T-cell (primary cell): ENCODE data around the gene MAP7D2. TPM values are rescaled to one million over a fixed set of nuclear protein-coding genes. Genes with fewer than 3 reads are reported as not detected.

ENCODE experiments used
- ATAC-seq, 4 experiments: fragments of 200-7000 bp in 3 of 4; fragments of 150-1000 bp in 1 of 4; cut with Tn5 transposase; replicated peaks in 1 of 4; 1 replicate in 3 of 4; 2 replicates in 1 of 4; pipeline ENCODE4 v1.10.0; 2021; ENCODE audit warnings: moderate library complexity in 3 of 4, mild to moderate bottlenecking in 2 of 4, moderate number of reproducible peaks in 1 of 4
- CTCF ChIA-PET, 2 donors: fragments of 300-600 bp; sonication (Branson Sonifier 250); formaldehyde crosslinking; loops; one replicate each; lab custom pipeline; 2022; ENCODE audit warnings: antibody characterized with exemption in 2 of 2; lab: Charles Lee
- POLR2A ChIA-PET, 2 donors: fragments of 300-600 bp; sonication (Branson Sonifier 250); formaldehyde crosslinking; loops; one replicate each; lab custom pipeline; 2022; ENCODE audit warnings: antibody characterized with exemption in 2 of 2; lab: Charles Lee
- DNase-seq, 35 experiments: peaks; one replicate each; pipeline versions ENCODE4 v3.0.0 to v3.0.0-alpha.2; 2013 to 2023
- H3K27ac ChIP-seq: one replicate; pipeline ENCODE4 v1.5.1; 2013; ENCODE audit warnings: low read length
- H3K27me3 ChIP-seq, 2 experiments: replicated peaks in 1 of 2; 1 replicate in 1 of 2; 2 replicates in 1 of 2; pipeline versions ENCODE4 v1.6.1 to v1.7.0; 2013; ENCODE audit warnings: low read length in 1 of 2, mixed read lengths in 1 of 2; ENCODE audit not compliant: control insufficient read depth in 2 of 2, insufficient read depth in 2 of 2; ENCODE audit errors: extremely low read depth in 1 of 2
- H3K36me3 ChIP-seq, 2 donors: 1 replicate in 1 of 2; 2 replicates in 1 of 2; pipeline versions ENCODE4 v1.6.1 to v1.7.0; 2013; ENCODE audit warnings: low read length in 1 of 2; ENCODE audit not compliant: control insufficient read depth in 2 of 2, insufficient read depth in 1 of 2; ENCODE audit errors: extremely low read depth in 1 of 2
- H3K4me1 ChIP-seq, 2 experiments: 1 replicate in 1 of 2; 2 replicates in 1 of 2; pipeline versions ENCODE4 v1.6.1 to v1.7.0; 2013; ENCODE audit warnings: low read length in 2 of 2, mixed read lengths in 1 of 2; ENCODE audit not compliant: insufficient read depth in 2 of 2, control insufficient read depth in 1 of 2; ENCODE audit errors: extremely low read depth in 1 of 2
- H3K4me3 ChIP-seq, 2 donors: 1 replicate in 1 of 2; 2 replicates in 1 of 2; pipeline versions ENCODE4 v1.5.1 to v1.7.0; 2013; ENCODE audit warnings: mild to moderate bottlenecking in 2 of 2, low read length in 1 of 2, moderate library complexity in 1 of 2; ENCODE audit not compliant: control insufficient read depth in 1 of 2; ENCODE audit errors: extremely low read depth in 1 of 2
- H3K9me3 ChIP-seq: 2 replicates; pipeline ENCODE4 v1.7.0; 2013
- H3K27ac Mint-ChIP-seq, 2 donors: one replicate each; pipeline ENCODE4 v1.8.0; 2020 to 2021; ENCODE audit warnings: mild to moderate bottlenecking in 2 of 2, mixed read lengths in 2 of 2
- H3K27me3 Mint-ChIP-seq, 2 donors: one replicate each; pipeline ENCODE4 v1.8.0; 2021 to 2022; ENCODE audit warnings: mixed read lengths in 2 of 2
- H3K36me3 Mint-ChIP-seq: one replicate; pipeline ENCODE4 v1.8.0; 2021; ENCODE audit warnings: mixed read lengths
- H3K4me1 Mint-ChIP-seq, 3 donors: one replicate each; pipeline ENCODE4 v1.8.0; 2020 to 2022; ENCODE audit warnings: mixed read lengths in 3 of 3, mild to moderate bottlenecking in 1 of 3
- H3K4me3 Mint-ChIP-seq, 3 donors: one replicate each; pipeline ENCODE4 v1.8.0; 2020 to 2022; ENCODE audit warnings: mild to moderate bottlenecking in 3 of 3, mixed read lengths in 3 of 3, moderate library complexity in 3 of 3
- H3K9me3 Mint-ChIP-seq, 3 donors: one replicate each; pipeline ENCODE4 v1.8.0; 2020 to 2022; ENCODE audit warnings: mixed read lengths in 3 of 3
- WGBS: methylation state at CpG from one replicate; pipeline ENCODE4 v1.1.5; 2013; ENCODE audit warnings: missing lambda C conversion rate; ENCODE audit not compliant: insufficient coverage; 5-methylcytosine and 5-hydroxymethylcytosine counted together
- total RNA-seq, 35 experiments: library from RNA in 6 of 35; stranded (reverse) in 6 of 35; fragments of 120-200 nt in 1 of 35; gene quantifications; one replicate each; pipeline versions ENCODE4 v1.2.1 to v1.2.4 and lab custom pipeline; 2013 to 2026

The MAP7D2 gene
- total RNA-seq, 5 donors from 2014 or later (not counting 1 experiment from before 2014, with no cell fraction given) = 0.13 to 0.83 (median 0.65) TPM; not detected in 1

GRCh38 chrX:20005883-20006282, 110.8 kb downstream of the MAP7D2 start:
- Histone ChIP-seq H3K9me3 (no peaks in the 10 kb centered on the region), H3K36me3 (no peaks in the 10 kb centered on the region), H3K27me3 (no peaks in the 10 kb centered on the region), H3K4me3 (no peak overlapping the region), H3K4me1 (no peaks in the 10 kb centered on the region), H3K27ac (no peak overlapping the region)
- CTCF ChIA-PET = no interaction called here
- H3K36me3 Mint-ChIP-seq = no peaks in the 10 kb centered on the region
- H3K27ac Mint-ChIP-seq = no peak overlapping the region
- no peak overlapping the region for H3K4me3 Mint-ChIP-seq
- peaks cover 0 to 2% (median 1%) of the 10 kb centered on the region in 3 donors for H3K4me1 Mint-ChIP-seq
- DNase-seq (no peak), ATAC-seq (no peak)
- H3K27me3 Mint-ChIP-seq = no peaks in the 10 kb centered on the region
- WGBS = 100% methylated on average over 1 of the region's 2 CpGs
- POLR2A ChIA-PET = no interaction called here
- H3K9me3 Mint-ChIP-seq = no peaks in the 10 kb centered on the region

DNA sequence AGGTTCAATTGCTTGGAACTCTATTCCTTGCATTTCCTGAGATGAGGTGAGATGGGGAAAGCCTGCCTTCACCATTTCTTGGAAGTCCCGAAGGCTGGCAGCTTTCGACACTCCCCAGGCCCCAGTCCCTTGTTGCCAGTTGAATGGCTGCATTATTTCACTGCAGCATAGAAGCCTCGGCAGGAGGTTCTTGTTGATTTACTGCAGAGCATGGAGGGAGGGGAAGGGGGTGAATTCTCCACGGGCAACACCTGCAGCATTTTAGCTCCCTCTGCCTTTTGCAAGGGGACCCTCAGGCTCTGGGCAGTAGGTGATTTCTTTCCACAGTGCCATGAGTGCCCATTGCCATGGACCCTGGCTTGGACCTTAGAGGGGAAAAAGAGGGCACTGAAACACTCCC, 115.1 kb downstream of the MAP7D2 start:
- Mint-ChIP-seq H3K36me3 (no peaks in the 10 kb centered on the region), H3K27me3 (peaks cover 0 to 4% of the 10 kb centered on the region in 2 donors), H3K4me3 (no peak overlapping the region), H3K9me3 (no peaks in the 10 kb centered on the region), H3K4me1 (no peaks in the 10 kb centered on the region), H3K27ac (no peak overlapping the region)
- H3K4me3 ChIP-seq = no peak overlapping the region
- no peaks in the 10 kb centered on the region for H3K4me1 ChIP-seq
- CTCF ChIA-PET = no interaction called here
- no peak for DNase-seq
- POLR2A ChIA-PET = no interaction called here
- H3K36me3 ChIP-seq = no peaks in the 10 kb centered on the region
- no peaks in the 10 kb centered on the region for H3K9me3 ChIP-seq
- H3K27ac ChIP-seq = no peak overlapping the region
- no CpG with 5 or more reads among the region's 4 CpGs for WGBS
- H3K27me3 ChIP-seq = no peaks in the 10 kb centered on the region
- ATAC-seq = no peak

DNA sequence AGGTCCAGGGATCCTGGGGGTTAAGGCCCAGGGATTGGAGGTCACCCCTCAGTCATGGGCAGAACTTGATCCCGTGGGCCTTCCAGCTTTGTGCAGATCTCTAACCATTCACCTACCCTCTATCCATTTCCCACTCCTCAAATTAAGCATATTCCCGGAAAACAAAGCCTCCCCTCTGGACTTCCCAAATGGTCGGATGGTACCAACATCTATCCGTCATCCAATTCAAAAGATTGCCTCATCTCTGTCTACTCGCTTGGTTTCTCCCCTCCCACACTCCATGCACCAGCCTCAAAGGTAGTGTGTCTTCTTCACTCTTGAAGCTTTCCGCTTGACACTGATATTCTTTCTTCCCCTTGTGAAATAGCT, 125.4 kb downstream of the MAP7D2 start:
- ATAC-seq = peak in 2 of 4 experiments; percentile 4 to 26
- H3K4me3 Mint-ChIP-seq = peak overlapping the region; percentile 79 to 92 (median 87)
- ChIA-PET POLR2A (no interaction called here), CTCF (no interaction called here)
- peak in 9 of 35 experiments; percentile 0 to 35 (median 6) for DNase-seq
- Histone ChIP-seq H3K27ac (peak overlapping the region; percentile 74), H3K4me1 (peaks cover 0 to 9% of the 10 kb centered on the region in 2 experiments), H3K9me3 (no peaks in the 10 kb centered on the region), H3K4me3 (peak overlapping the region; percentile 19 to 48), H3K36me3 (no peaks in the 10 kb centered on the region), H3K27me3 (no peaks in the 10 kb centered on the region)
- no peaks in the 10 kb centered on the region for H3K9me3 Mint-ChIP-seq
- WGBS = 17% methylated on average over 5 of the region's 6 CpGs
- H3K4me1 Mint-ChIP-seq = peaks cover 15 to 25% (median 22%) of the 10 kb centered on the region in 3 donors
- peak overlapping the region; percentile 90 to 94 for H3K27ac Mint-ChIP-seq
- peaks cover 0 to 15% of the 10 kb centered on the region in 2 donors for H3K27me3 Mint-ChIP-seq
- H3K36me3 Mint-ChIP-seq = no peaks in the 10 kb centered on the region

- no peaks in the 10 kb centered on the region for H3K9me3 Mint-ChIP-seq
- H3K4me1 Mint-ChIP-seq = peaks cover 15 to 27% (median 22%) of the 10 kb centered on the region in 3 donors
- no peaks in the 10 kb centered on the region for H3K36me3 Mint-ChIP-seq
- ATAC-seq = peak; percentile 83 to 89 (median 86)
- Histone ChIP-seq H3K4me1 (peaks cover 0 to 9% of the 10 kb centered on the region in 2 experiments), H3K27me3 (no peaks in the 10 kb centered on the region), H3K27ac (peak within 1 kb of the TSS; percentile 74), H3K36me3 (no peaks in the 10 kb centered on the region), H3K9me3 (no peaks in the 10 kb centered on the region), H3K4me3 (peak within 1 kb of the TSS; percentile 29 to 63)
- DNase-seq = peak; percentile 50 to 89 (median 68)
- peaks cover 0 to 14% of the 10 kb centered on the region in 2 donors for H3K27me3 Mint-ChIP-seq
- ChIA-PET POLR2A (no interaction called here), CTCF (no interaction called here)
- H3K4me3 Mint-ChIP-seq = peak within 1 kb of the TSS; percentile 79 to 92 (median 87)
- WGBS = 0% methylated on average over 26 of the region's 103 CpGs
- peak within 1 kb of the TSS; percentile 90 to 94 for H3K27ac Mint-ChIP-seq
Measured at GRCh38 chrX:19990556-19991349, 126.0 kb downstream of the MAP7D2 start, which contains the start of gene BCLAF3. TSS of gene BCLAF3 (minus strand) at chrX:19991061. CDS start at chrX:19970264, 20,797 bp downstream.

- 0% methylated on average over 20 of the region's 25 CpGs for WGBS
- peak; percentile 29 to 42 (median 33) for ATAC-seq
- no peaks in the 10 kb centered on the region for H3K36me3 Mint-ChIP-seq
- Histone ChIP-seq H3K36me3 (no peaks in the 10 kb centered on the region), H3K27me3 (no peaks in the 10 kb centered on the region), H3K27ac (peak overlapping the region; percentile 47), H3K4me1 (peaks cover 0 to 9% of the 10 kb centered on the region in 2 experiments), H3K9me3 (no peaks in the 10 kb centered on the region), H3K4me3 (peak overlapping the region; percentile 29 to 63)
- peaks cover 0 to 14% of the 10 kb centered on the region in 2 donors for H3K27me3 Mint-ChIP-seq
- CTCF ChIA-PET = no interaction called here
- peaks cover 15 to 27% (median 22%) of the 10 kb centered on the region in 3 donors for H3K4me1 Mint-ChIP-seq
- POLR2A ChIA-PET = no interaction called here
- DNase-seq = peak in 22 of 35 experiments; percentile 0 to 36 (median 14)
- H3K27ac Mint-ChIP-seq = peak overlapping the region; percentile 76 to 85
- H3K9me3 Mint-ChIP-seq = no peaks in the 10 kb centered on the region
- peak overlapping the region; percentile 69 to 89 (median 70) for H3K4me3 Mint-ChIP-seq
Measured at GRCh38 chrX:19990151-19990555, 126.6 kb downstream of the MAP7D2 start.

GRCh38 chrX:19987856-19988255, 128.9 kb downstream of the MAP7D2 start:
- Mint-ChIP-seq H3K36me3 (no peaks in the 10 kb centered on the region), H3K4me3 (no peak overlapping the region), H3K9me3 (no peaks in the 10 kb centered on the region), H3K27me3 (peaks cover 0 to 9% of the 10 kb centered on the region in 2 donors), H3K27ac (no peak overlapping the region), H3K4me1 (peaks cover 15 to 27% (median 22%) of the 10 kb centered on the region in 3 donors)
- H3K9me3 ChIP-seq = no peaks in the 10 kb centered on the region
- ATAC-seq = no peak
- WGBS = no CpG with 5 or more reads among the region's 5 CpGs
- ChIA-PET POLR2A (no interaction called here), CTCF (no interaction called here)
- no peak overlapping the region for H3K27ac ChIP-seq
- no peak overlapping the region for H3K4me3 ChIP-seq
- no peaks in the 10 kb centered on the region for H3K27me3 ChIP-seq
- H3K36me3 ChIP-seq = no peaks in the 10 kb centered on the region
- no peak for DNase-seq
- peaks cover 0 to 9% of the 10 kb centered on the region in 2 experiments for H3K4me1 ChIP-seq
